SK-N-DZ (cell line): ENCODE data around the gene ETF1.

Source experiments
- DNase-seq: peaks from one replicate; pipeline ENCODE4 v3.0.0-alpha.2; 2015; ENCODE audit warnings: low spot score
- small RNA-seq, 2 experiments: library from RNA; depleted of rRNA; stranded (forward); fragments of <200 nt; gene quantifications; one replicate each; pipeline ENCODE3, GENCODE V24; 2014

ETF1 gene

DNA sequence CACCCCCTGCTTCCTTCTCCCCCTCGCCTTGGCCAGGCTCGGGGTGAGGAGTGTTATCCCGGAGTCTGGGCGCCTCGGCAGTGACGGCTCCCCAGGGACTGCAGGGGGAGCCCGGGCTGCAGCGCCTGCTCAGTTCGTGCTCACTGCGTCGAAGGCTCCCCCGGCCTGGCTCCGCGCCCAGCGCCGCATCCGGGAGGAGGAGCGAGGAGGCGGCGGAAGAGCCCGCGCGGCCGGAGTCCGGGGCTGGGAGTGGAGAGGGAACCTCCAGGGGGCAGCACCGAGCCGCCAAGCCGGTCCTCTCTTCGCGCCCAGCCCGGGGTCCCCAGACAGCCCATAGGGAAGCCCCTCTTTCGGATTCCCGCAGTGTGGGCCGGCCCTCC is 79.0 kb downstream of the ETF1 start:
- peak; percentile 95 for DNase-seq

DNA sequence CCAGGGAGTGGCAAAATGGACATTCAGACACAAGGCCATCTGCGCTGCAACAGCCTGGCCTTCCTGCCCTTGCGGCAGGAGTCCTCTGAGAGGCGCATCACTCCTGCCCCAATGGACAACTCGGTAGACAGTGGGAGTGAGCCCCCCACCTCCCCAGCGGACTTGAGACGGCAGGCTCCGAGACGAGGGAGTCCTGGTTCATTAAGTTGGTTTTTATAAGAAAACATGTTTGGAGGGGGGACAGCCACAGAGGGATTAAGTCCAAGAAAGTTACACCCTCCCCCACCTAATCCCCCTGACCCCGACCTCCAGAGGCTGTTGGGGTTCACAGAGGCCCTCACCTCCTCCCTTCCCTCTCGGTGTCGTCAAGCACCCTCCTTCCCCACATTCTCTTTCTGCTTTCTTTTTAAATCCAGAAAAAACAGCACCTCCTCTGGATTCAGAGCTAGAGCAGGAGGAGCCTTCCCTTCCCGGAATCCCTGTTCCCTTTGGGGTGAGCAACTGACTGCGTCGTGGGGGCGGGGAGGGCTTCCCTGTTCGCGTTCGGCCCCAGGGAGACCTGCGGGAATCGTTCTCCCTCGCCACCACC is 79.5 kb downstream of the ETF1 start:
- peak; percentile 65 for DNase-seq

DNA sequence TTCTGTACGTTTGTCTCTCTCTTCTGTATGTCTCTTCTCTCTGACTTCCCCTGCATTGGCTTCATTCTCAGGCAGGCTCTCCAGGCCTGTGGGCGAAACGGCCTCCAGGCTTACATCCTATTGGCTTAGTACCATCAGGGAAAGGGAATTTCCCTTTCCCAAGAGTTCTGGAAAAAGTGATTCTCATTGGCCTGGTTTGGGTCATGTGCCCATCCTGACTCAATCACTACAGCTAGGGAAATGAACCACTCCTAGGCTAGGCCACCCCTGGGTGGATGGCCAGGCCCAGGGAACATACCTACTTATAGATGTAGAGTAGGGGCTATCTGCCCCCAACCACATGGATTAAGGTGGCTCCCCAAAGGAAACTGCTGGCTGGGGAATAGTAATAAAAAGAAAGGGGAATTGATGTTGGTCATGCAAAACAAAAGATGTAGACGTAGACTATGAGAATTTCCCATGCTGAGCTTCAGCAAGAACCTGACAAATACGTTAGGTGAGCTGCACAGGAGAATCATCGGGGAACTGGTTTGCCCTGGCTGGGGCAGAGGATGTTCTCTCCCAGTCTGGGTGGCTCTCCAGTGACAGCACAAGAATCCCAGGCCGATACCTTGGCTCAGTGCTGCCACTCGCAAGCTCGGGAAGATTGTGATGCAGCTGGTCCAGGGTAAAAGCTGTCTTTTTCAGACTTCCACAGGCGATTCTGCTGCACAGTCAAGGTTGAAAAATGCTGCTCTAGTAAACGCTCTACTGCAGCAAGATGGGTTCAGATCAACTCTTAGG is 81.5 kb downstream of the ETF1 start:
- DNase-seq = peak; percentile 51

DNA sequence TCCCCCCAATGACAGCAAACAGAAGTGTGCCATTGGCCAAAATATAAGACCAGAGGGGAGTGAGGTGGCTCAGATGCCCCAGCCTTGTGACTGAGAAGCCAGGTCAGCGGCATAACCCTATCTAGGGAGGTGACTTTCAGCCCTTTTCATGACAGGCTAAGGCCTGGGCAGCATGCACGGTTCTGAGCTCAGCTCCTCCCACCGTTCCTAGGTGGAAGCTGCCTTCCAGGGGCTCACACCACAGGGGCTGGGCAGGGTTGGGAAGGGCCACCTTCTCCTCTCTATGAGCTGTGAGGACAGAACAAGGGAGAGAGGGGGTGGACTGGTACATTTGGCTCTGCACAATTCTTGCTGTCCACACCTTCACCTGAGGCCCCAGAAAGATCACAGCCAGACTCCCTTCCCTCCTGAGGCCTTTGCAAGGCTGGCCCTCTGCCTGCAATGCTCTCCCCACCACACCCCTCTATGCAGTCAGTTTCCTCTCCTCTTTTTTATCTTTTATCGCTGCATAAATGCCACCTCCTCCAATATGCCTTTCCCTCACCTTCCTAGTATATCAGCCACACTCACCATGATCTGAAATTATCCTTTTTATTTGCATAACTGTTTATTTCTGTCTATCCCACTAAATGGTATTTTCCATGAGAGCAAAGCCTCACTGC is 82.9 kb downstream of the ETF1 start:
- DNase-seq = no peak

DNA sequence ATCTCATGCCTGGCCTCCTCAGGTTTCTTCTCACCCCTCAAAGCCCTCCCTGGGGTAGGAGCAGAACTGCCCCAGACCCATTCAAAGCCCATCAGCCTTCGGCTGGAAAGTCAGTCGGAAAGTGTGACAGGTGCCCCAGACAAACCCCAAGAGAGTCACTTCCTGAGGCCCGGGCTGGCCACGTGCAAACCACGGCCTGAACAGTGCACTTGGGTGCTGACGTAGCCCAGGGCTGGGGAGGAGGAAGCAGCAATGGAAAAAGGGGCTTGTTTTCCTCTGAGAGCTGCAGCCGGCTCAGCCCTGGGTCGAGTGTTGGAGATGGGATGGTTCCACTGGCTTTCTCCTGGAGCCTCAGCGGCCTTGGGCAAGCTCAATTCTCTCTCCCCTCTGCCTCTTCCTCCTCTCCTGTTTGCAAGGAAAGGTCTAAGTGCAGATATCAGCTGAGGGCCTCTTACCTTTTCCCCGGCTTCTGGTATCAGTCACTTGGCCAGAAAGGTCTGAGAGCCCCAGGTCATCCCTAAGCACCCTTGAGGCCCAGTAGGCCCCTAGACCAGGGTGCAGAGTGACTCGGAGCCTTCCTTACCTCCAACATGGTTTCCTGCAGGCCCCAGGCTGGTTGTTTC is 83.6 kb downstream of the ETF1 start:
- no peak for DNase-seq

DNA sequence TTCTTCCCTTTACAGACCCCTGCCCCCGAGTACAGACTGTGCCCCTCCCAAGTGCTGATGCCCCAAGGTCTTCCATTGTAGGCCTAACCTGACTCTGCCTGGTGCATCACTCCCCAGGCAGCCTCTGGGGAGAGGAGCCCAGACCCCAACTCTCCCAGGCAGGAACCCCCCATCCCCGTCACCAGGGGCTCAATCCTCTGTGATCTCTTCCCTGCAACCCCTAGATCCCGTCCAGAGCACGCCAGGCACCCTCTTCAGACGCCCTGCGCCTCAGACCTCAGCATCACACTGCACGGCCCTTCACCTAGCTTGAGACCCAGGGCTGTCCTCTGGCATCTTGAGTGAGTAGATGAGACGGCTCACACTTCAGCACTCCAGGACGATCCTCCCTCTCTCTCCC is 84.2 kb downstream of the ETF1 start:
- no peak for DNase-seq

DNA sequence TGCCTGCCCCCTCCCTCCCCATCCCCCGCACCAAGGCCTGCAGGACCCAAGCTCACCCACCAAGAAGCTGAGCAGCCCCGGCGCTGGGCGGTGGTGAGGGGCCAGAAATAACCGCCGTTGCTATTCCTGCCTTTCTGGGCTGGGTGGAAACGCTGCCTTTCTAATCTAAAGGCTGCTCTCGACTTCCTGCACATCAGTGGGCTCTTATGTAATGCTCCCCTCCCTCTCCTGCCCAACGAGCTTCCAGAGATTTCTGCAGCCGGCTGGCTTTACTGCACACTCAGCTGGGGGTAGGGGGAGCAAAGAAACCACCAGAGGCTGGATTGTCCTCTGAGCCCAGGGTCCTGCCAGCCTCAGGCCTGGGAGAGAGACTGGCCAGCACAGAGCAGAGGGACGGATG is 84.7 kb downstream of the ETF1 start:
- no peak for DNase-seq

DNA sequence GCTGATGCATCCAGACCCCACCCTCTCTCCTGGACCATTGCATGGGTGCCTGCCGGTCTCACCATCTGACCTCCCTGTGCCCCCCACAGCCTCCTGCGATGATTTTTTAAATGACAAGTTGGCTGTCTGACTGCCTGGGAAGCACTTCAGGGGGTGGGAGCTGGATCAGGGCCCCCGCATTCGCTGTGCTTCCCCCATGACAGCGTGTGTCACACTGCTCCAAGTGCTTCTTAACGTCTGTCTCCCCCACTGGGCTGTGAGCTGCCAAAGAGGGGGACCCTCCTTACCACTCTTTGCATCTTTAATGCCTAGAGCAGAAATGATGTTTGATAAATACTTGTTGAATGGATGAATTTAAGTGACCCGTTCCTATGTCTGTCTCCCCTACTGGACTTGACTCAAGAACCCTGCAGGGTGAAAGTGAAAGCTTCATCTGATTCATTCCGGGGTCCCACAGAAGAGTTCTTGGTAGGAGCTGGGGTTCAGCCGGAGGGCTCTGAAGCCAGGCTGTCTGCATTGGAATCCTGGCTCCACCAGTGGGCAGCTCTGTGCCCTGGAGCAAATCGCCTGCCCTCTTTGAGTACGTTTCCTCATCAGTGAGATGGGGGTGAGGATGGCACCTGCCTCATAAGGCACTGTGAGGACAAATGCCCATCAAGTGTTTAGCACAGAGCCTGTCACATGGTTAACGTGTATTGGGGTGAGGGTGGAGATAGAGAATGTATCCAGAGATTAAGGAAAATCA is 85.3 kb downstream of the ETF1 start:
- no peak for DNase-seq

Small RNA genes within 50 kb of the gene (small RNA-seq; reads per million reads assigned to genes)
- gene RF00154 (38.2 to 328 reads per million in 2 experiments), gene SNORD63 (150 to 1,468 reads per million in 2 experiments)
